ENCODE data around the gene ABCB11. TPM values are rescaled to one million over a fixed set of nuclear protein-coding genes. Genes with fewer than 3 reads are reported as not detected.
"Not testable (repeated sequence)": the region's sequence is repeated elsewhere in the genome, so short reads cannot be mapped to it uniquely, and the experiment has no call there.

The ABCB11 gene
- polyA plus RNA-seq, 1 of the 3 experiments (the other 2 are of a cell fraction), result not detected

DNA sequence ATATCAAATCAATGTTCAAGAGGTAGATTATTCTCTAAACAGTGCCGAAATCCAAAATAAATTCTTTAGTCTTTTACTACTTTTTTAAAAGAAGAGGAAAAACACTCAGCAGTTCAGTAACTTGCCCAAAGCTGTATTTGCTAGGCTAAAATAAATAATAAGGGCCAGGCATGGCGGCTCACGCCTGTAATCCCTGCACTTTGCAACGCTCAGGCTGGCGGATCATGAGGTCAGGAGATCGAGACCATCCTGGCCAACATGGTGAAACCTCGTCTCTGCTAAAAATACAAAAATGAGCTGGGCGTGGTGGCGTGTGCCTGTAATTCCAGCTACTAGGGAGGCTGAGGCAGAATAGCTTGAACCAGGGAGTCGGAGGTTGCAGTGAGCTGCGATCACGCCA is 149.0 kb downstream of the ABCB11 start:
- H3K9me2 ChIP-seq; H4K20me1 ChIP-seq (ENCODE audit: insufficient read depth); H3K9ac ChIP-seq; H3K4me1 ChIP-seq (ENCODE audit: control insufficient read depth in 1 of 2, insufficient read depth in 2 of 2, low read depth in 1 of 2, low read length in 1 of 2); H2AFZ ChIP-seq (ENCODE audit: low read depth); H3K9me3 ChIP-seq; H3K27ac ChIP-seq (ENCODE audit: low read depth in 2 of 2, low read length in 1 of 2); H3K4me2 ChIP-seq; POLR2A ChIA-PET; DNase-seq; H3K36me3 ChIP-seq (replicated peaks in 1 of 2; ENCODE audit: control insufficient read depth in 1 of 2, insufficient read depth in 2 of 2, low read length in 1 of 2); H3K27me3 ChIP-seq (ENCODE audit: insufficient read depth); CTCF ChIA-PET; H3F3A ChIP-seq (replicated peaks; ENCODE audit: insufficient read depth); H3K4me3 ChIP-seq (ENCODE audit: low read depth in 2 of 2, low read length in 1 of 2): not testable (repeated sequence)
- 98% methylated on average over 12 of the region's 12 CpGs for WGBS (ENCODE audit: low lambda C conversion rate)
- H3K79me2 ChIP-seq (ENCODE audit: insufficient read depth), result peaks cover 35% of the 10 kb centered on the region

GRCh38 chr2:168874368-168875054 is 156.6 kb downstream of the ABCB11 start:
- ChIA-PET POLR2A (no interaction called here), CTCF (no interaction called here)
- no peak for DNase-seq
- H3K9me3 ChIP-seq, result no peaks in the 10 kb centered on the region
- TF ChIP-seq NRF1 (IDR thresholded peaks at IDR 0.05; ENCODE audit: low read depth, low read length) (no peak), CHD2 (IDR thresholded peaks at IDR 0.05; ENCODE audit: low read length, partially characterized antibody) (no peak), TCF12 (IDR thresholded peaks at IDR 0.05) (0 out of 2 replicates have a peak, but pooled peaks have one; percentile 11)
- TF ChIP-seq, protein P1, sequence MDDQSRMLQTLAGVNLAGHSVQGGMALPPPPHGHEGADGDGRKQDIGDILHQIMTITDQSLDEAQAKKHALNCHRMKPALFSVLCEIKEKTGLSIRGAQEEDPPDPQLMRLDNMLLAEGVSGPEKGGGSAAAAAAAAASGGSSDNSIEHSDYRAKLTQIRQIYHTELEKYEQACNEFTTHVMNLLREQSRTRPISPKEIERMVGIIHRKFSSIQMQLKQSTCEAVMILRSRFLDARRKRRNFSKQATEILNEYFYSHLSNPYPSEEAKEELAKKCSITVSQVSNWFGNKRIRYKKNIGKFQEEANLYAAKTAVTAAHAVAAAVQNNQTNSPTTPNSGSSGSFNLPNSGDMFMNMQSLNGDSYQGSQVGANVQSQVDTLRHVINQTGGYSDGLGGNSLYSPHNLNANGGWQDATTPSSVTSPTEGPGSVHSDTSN (IDR thresholded peaks at IDR 0.05), result peak; percentile 21; the same call in 1 of the 2 replicates
- H3K36me3 ChIP-seq (replicated peaks in 1 of 2; ENCODE audit: control insufficient read depth in 1 of 2, insufficient read depth in 2 of 2, low read length in 1 of 2), result peaks cover 4 to 7% of the 10 kb centered on the region in 2 experiments
- H3K79me2 ChIP-seq (ENCODE audit: insufficient read depth), result peaks cover 15% of the 10 kb centered on the region
- H3K9ac ChIP-seq, result no peak overlapping the region
- H3K4me1 ChIP-seq (ENCODE audit: control insufficient read depth in 1 of 2, insufficient read depth in 2 of 2, low read depth in 1 of 2, low read length in 1 of 2), result no peaks in the 10 kb centered on the region; a peak in 1 of 4 replicates
- no peak overlapping the region for H2AFZ ChIP-seq (ENCODE audit: low read depth)
- no peak overlapping the region for H3K27ac ChIP-seq (ENCODE audit: low read depth in 2 of 2, low read length in 1 of 2)
- no peak overlapping the region for H3K4me3 ChIP-seq (ENCODE audit: low read depth in 2 of 2, low read length in 1 of 2)
- no peaks in the 10 kb centered on the region for H3K9me2 ChIP-seq
- whole genome bisulfite sequencing (ENCODE audit: low lambda C conversion rate), result 90% methylated on average over 6 of the region's 6 CpGs
- no peaks in the 10 kb centered on the region for H3F3A ChIP-seq (replicated peaks; ENCODE audit: insufficient read depth)
- H3K27me3 ChIP-seq (ENCODE audit: insufficient read depth), result no peaks in the 10 kb centered on the region
- no peaks in the 10 kb centered on the region for H4K20me1 ChIP-seq (ENCODE audit: insufficient read depth)
- H3K4me2 ChIP-seq, result no peak overlapping the region

DNA sequence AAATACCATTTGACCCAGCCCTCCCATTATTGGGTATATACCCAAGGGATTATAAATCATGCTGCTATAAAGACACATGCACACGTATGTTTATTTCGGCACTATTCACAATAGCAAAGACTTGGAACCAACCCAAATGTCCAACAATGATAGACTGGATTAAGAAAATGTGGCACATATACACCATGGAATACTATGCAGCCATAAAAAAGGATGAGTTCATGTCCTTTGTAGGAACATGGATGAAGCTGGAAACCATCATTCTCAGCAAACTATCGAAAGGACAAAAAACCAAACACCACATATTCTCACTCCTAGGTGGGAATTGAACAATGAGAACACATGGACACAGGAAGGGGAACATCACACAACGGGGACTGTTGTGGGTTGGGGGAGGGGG is 160.3 kb downstream of the ABCB11 start:
- peaks cover 21% of the 10 kb centered on the region for H3K79me2 ChIP-seq (ENCODE audit: insufficient read depth)
- H3K27me3 ChIP-seq (ENCODE audit: insufficient read depth); DNase-seq; H3K4me1 ChIP-seq (ENCODE audit: control insufficient read depth in 1 of 2, insufficient read depth in 2 of 2, low read depth in 1 of 2, low read length in 1 of 2); H3K9me2 ChIP-seq; H3K36me3 ChIP-seq (replicated peaks in 1 of 2; ENCODE audit: control insufficient read depth in 1 of 2, insufficient read depth in 2 of 2, low read length in 1 of 2); H3K4me3 ChIP-seq (ENCODE audit: low read depth in 2 of 2, low read length in 1 of 2); H3K9ac ChIP-seq; CTCF ChIA-PET; H4K20me1 ChIP-seq (ENCODE audit: insufficient read depth); H3K9me3 ChIP-seq; H3K4me2 ChIP-seq; H3F3A ChIP-seq (replicated peaks; ENCODE audit: insufficient read depth); POLR2A ChIA-PET; H3K27ac ChIP-seq (ENCODE audit: low read depth in 2 of 2, low read length in 1 of 2); H2AFZ ChIP-seq (ENCODE audit: low read depth): not testable (repeated sequence)
- 97% methylated on average over 4 of the region's 4 CpGs for WGBS (ENCODE audit: low lambda C conversion rate)

Other genes with a start within 250 kb of the ABCB11 start
- gene NOSTRIN, start 228.7 kb downstream of the ABCB11 start, polyA plus RNA-seq (2012; rRNA removed), result not detected in 2 replicates
- gene SPC25, start 140.9 kb downstream of the ABCB11 start, polyA plus RNA-seq (2012; rRNA removed), result 4.8 TPM in 2 replicates
- gene G6PC2, start 130.0 kb downstream of the ABCB11 start, polyA plus RNA-seq (2012; rRNA removed), result not detected in 2 replicates
- not detected in 2 replicates for gene DHRS9, start 38.2 kb upstream of the ABCB11 start, polyA plus RNA-seq (2012; rRNA removed)

All from SK-N-SH (cell line).